Measurements from ENCODE around the gene KAT8. TPM values are rescaled to one million over a fixed set of nuclear protein-coding genes. Genes with fewer than 3 reads are reported as not detected.

The KAT8 gene
- total and polyA plus RNA-seq, 4 donors = 24.3 to 65.7 (median 56.4) TPM

- intact Hi-C loops (cut with DNase I) = no loop called here
- WGBS, 2 donors = 84 to 87% methylated on average over 8 of the region's 8 CpGs
Observed at GRCh38 chr16:31087481-31087880, 30.0 kb upstream of the KAT8 start.

GRCh38 chr16:31087971-31088370, 29.5 kb upstream of the KAT8 start:
- ATAC-seq (ENCODE audit: low FRiP score) (no peak), DNase-seq (no peak)
- intact Hi-C loops (cut with DNase I) = no loop called here
- no peak overlapping the region for H3K27ac ChIP-seq (ENCODE audit: low read depth in 1 of 2, low read length in 2 of 2)
- H3K9me3 ChIP-seq (ENCODE audit: control insufficient read depth, low read length) = no peaks in the 10 kb centered on the region
- no peaks in the 10 kb centered on the region for H3K27me3 ChIP-seq (ENCODE audit: control insufficient read depth in 1 of 2, insufficient read depth in 2 of 2, low read length in 1 of 2)
- WGBS, 2 donors = 69 to 74% methylated on average over 5 of the region's 5 CpGs
- H3K4me3 ChIP-seq (ENCODE audit: low read length in 2 of 2) = no peak overlapping the region
- no peaks in the 10 kb centered on the region for H3K4me1 ChIP-seq (ENCODE audit: control insufficient read depth in 1 of 2, insufficient read depth in 2 of 2, low read length in 2 of 2)
- H3K36me3 ChIP-seq (ENCODE audit: control insufficient read depth in 1 of 2, insufficient read depth in 2 of 2, low read length in 1 of 2) = no peaks in the 10 kb centered on the region

More at GRCh38 chr16:31087481-31087880, 30.0 kb upstream of the KAT8 start:
- ATAC-seq (ENCODE audit: low FRiP score) (no peak), DNase-seq (no peak)
- Histone ChIP-seq H3K27me3 (ENCODE audit: control insufficient read depth in 1 of 2, insufficient read depth in 2 of 2, low read length in 1 of 2) (no peaks in the 10 kb centered on the region), H3K4me3 (ENCODE audit: low read length in 2 of 2) (no peak overlapping the region), H3K27ac (ENCODE audit: low read depth in 1 of 2, low read length in 2 of 2) (no peak overlapping the region), H3K4me1 (ENCODE audit: control insufficient read depth in 1 of 2, insufficient read depth in 2 of 2, low read length in 2 of 2) (no peaks in the 10 kb centered on the region), H3K9me3 (ENCODE audit: control insufficient read depth, low read length) (no peaks in the 10 kb centered on the region), H3K36me3 (ENCODE audit: control insufficient read depth in 1 of 2, insufficient read depth in 2 of 2, low read length in 1 of 2) (no peaks in the 10 kb centered on the region)

GRCh38 chr16:31088459-31089183, 28.8 kb upstream of the KAT8 start, which contains the start of gene PRSS53:
PRSS53 (minus strand) TSS chr16:31088943; CDS start chr16:31088809, 134 bp downstream.
- DNase-seq (peak in 1 of 2 donors; percentile 70), ATAC-seq (ENCODE audit: low FRiP score) (no peak)
- Histone ChIP-seq H3K4me1 (ENCODE audit: control insufficient read depth in 1 of 2, insufficient read depth in 2 of 2, low read length in 2 of 2) (no peaks in the 10 kb centered on the region), H3K36me3 (ENCODE audit: control insufficient read depth in 1 of 2, insufficient read depth in 2 of 2, low read length in 1 of 2) (no peaks in the 10 kb centered on the region), H3K4me3 (ENCODE audit: low read length in 2 of 2) (no peak within 1 kb of the TSS), H3K9me3 (ENCODE audit: control insufficient read depth, low read length) (no peaks in the 10 kb centered on the region), H3K27ac (ENCODE audit: low read depth in 1 of 2, low read length in 2 of 2) (no peak within 1 kb of the TSS), H3K27me3 (ENCODE audit: control insufficient read depth in 1 of 2, insufficient read depth in 2 of 2, low read length in 1 of 2) (no peaks in the 10 kb centered on the region)
- WGBS, 2 donors = 63 to 74% methylated on average over 15 of the region's 15 CpGs
- intact Hi-C loops (cut with DNase I) = no loop called here

GRCh38 chr16:31089199-31089598, 28.3 kb upstream of the KAT8 start:
- ATAC-seq (ENCODE audit: low FRiP score) (no peak), DNase-seq (no peak)
- 94 to 97% methylated on average over 8 of the region's 8 CpGs for WGBS, 2 donors
- Histone ChIP-seq H3K4me1 (ENCODE audit: control insufficient read depth in 1 of 2, insufficient read depth in 2 of 2, low read length in 2 of 2) (no peaks in the 10 kb centered on the region), H3K27me3 (ENCODE audit: control insufficient read depth in 1 of 2, insufficient read depth in 2 of 2, low read length in 1 of 2) (no peaks in the 10 kb centered on the region), H3K27ac (ENCODE audit: low read depth in 1 of 2, low read length in 2 of 2) (no peak overlapping the region), H3K9me3 (ENCODE audit: control insufficient read depth, low read length) (no peaks in the 10 kb centered on the region), H3K36me3 (ENCODE audit: control insufficient read depth in 1 of 2, insufficient read depth in 2 of 2, low read length in 1 of 2) (no peaks in the 10 kb centered on the region), H3K4me3 (ENCODE audit: low read length in 2 of 2) (no peak overlapping the region)
- intact Hi-C loops (cut with DNase I) = no loop called here

GRCh38 chr16:31090540-31090939, 26.9 kb upstream of the KAT8 start:
- Histone ChIP-seq H3K36me3 (ENCODE audit: control insufficient read depth in 1 of 2, insufficient read depth in 2 of 2, low read length in 1 of 2) (no peaks in the 10 kb centered on the region), H3K27me3 (ENCODE audit: control insufficient read depth in 1 of 2, insufficient read depth in 2 of 2, low read length in 1 of 2) (no peaks in the 10 kb centered on the region), H3K9me3 (ENCODE audit: control insufficient read depth, low read length) (no peaks in the 10 kb centered on the region), H3K27ac (ENCODE audit: low read depth in 1 of 2, low read length in 2 of 2) (no peak overlapping the region), H3K4me3 (ENCODE audit: low read length in 2 of 2) (no peak overlapping the region), H3K4me1 (ENCODE audit: control insufficient read depth in 1 of 2, insufficient read depth in 2 of 2, low read length in 2 of 2) (no peaks in the 10 kb centered on the region)
- intact Hi-C loops (cut with DNase I) = loop anchor here in 1 of 2 donors (5.0 kb wide), 1 partner anchor 103 kb away; the partner anchor contains the start of gene HSD3B7
- DNase-seq (no peak), ATAC-seq (ENCODE audit: low FRiP score) (no peak)
- 83 to 90% methylated on average over 2 of the region's 2 CpGs for WGBS, 2 donors

- Histone ChIP-seq H3K9me3 (ENCODE audit: control insufficient read depth, low read length) (no peaks in the 10 kb centered on the region), H3K27me3 (ENCODE audit: control insufficient read depth in 1 of 2, insufficient read depth in 2 of 2, low read length in 1 of 2) (no peaks in the 10 kb centered on the region), H3K4me3 (ENCODE audit: low read length in 2 of 2) (no peak overlapping the region), H3K36me3 (ENCODE audit: control insufficient read depth in 1 of 2, insufficient read depth in 2 of 2, low read length in 1 of 2) (no peaks in the 10 kb centered on the region), H3K4me1 (ENCODE audit: control insufficient read depth in 1 of 2, insufficient read depth in 2 of 2, low read length in 2 of 2) (no peaks in the 10 kb centered on the region), H3K27ac (ENCODE audit: low read depth in 1 of 2, low read length in 2 of 2) (no peak overlapping the region)
- 90 to 93% methylated on average over 5 of the region's 5 CpGs for WGBS, 2 donors
- DNase-seq (no peak), ATAC-seq (ENCODE audit: low FRiP score) (no peak)
- intact Hi-C loops (cut with DNase I) = loop anchor here in 1 of 2 donors (5.0 kb wide), 1 partner anchor 105 kb away; the partner anchor contains the start of gene HSD3B7
Observed at GRCh38 chr16:31092330-31092729, 25.1 kb upstream of the KAT8 start.

GRCh38 chr16:31093132-31093703, 24.2 kb upstream of the KAT8 start:
- Histone ChIP-seq H3K27me3 (ENCODE audit: control insufficient read depth in 1 of 2, insufficient read depth in 2 of 2, low read length in 1 of 2) (no peaks in the 10 kb centered on the region), H3K4me1 (ENCODE audit: control insufficient read depth in 1 of 2, insufficient read depth in 2 of 2, low read length in 2 of 2) (no peaks in the 10 kb centered on the region), H3K36me3 (ENCODE audit: control insufficient read depth in 1 of 2, insufficient read depth in 2 of 2, low read length in 1 of 2) (no peaks in the 10 kb centered on the region), H3K27ac (ENCODE audit: low read depth in 1 of 2, low read length in 2 of 2) (no peak overlapping the region), H3K4me3 (ENCODE audit: low read length in 2 of 2) (no peak overlapping the region), H3K9me3 (ENCODE audit: control insufficient read depth, low read length) (no peaks in the 10 kb centered on the region)
- intact Hi-C loops (cut with DNase I) = loop anchor here in 1 of 2 donors (5.0 kb wide), 1 partner anchor 106 kb away; the partner anchor contains the start of gene HSD3B7
- no peak for ATAC-seq (ENCODE audit: low FRiP score)
- DNase-seq = no peak
- 32 to 36% methylated on average over 17 of the region's 17 CpGs for WGBS, 2 donors

GRCh38 chr16:31094088-31094423, 23.4 kb upstream of the KAT8 start:
- H3K36me3 ChIP-seq (ENCODE audit: control insufficient read depth in 1 of 2, insufficient read depth in 2 of 2, low read length in 1 of 2) = no peaks in the 10 kb centered on the region
- intact Hi-C loops (cut with DNase I) = loop anchor here in 1 of 2 donors (1.0 to 5.0 kb wide), 2 partner anchors 48 to 107 kb away; partner anchors contain the start of gene HSD3B7
- no peaks in the 10 kb centered on the region for H3K27me3 ChIP-seq (ENCODE audit: control insufficient read depth in 1 of 2, insufficient read depth in 2 of 2, low read length in 1 of 2)
- ATAC-seq (ENCODE audit: low FRiP score) (peak; percentile 62), DNase-seq (peak; percentile 63 to 75)
- peak overlapping the region; percentile 58 to 78 for H3K4me3 ChIP-seq (ENCODE audit: low read length in 2 of 2)
- peak overlapping the region in 1 of 2 donors; percentile 69 for H3K27ac ChIP-seq (ENCODE audit: low read depth in 1 of 2, low read length in 2 of 2)
- no peaks in the 10 kb centered on the region for H3K9me3 ChIP-seq (ENCODE audit: control insufficient read depth, low read length)
- WGBS, 2 donors = 0% methylated on average over 20 of the region's 20 CpGs
- H3K4me1 ChIP-seq (ENCODE audit: control insufficient read depth in 1 of 2, insufficient read depth in 2 of 2, low read length in 2 of 2) = no peaks in the 10 kb centered on the region

All from aorta (tissue), 5 donors.